Neuronal stem cell (in vitro differentiated cells): Measurements from ENCODE around the gene ETAA1. TPM values are rescaled to one million over a fixed set of nuclear protein-coding genes. Genes with fewer than 3 reads are reported as not detected.

ENCODE experiments used
- DNase-seq: peaks from one replicate; pipeline ENCODE4 v3.0.0-alpha.2; 2013; ENCODE audit warnings: low spot score
- H2AFZ ChIP-seq: one replicate; pipeline ENCODE4 v1.6.1; 2013; ENCODE audit warnings: mild to moderate bottlenecking, low read length, inconsistent platforms
- H2AK5ac ChIP-seq: 2 replicates; pipeline ENCODE4 v1.6.1; 2013; ENCODE audit warnings: low read depth, mild to moderate bottlenecking, inconsistent platforms, low read length, moderate library complexity, mixed read lengths
- H2BK120ac ChIP-seq: 2 replicates; pipeline ENCODE4 v1.6.1; 2013; ENCODE audit warnings: low read depth, mild to moderate bottlenecking, inconsistent platforms, low read length, moderate library complexity, mixed read lengths
- H2BK12ac ChIP-seq: one replicate; pipeline ENCODE4 v1.6.1; 2013; ENCODE audit warnings: low read length, inconsistent platforms
- H2BK15ac ChIP-seq: 2 replicates; pipeline ENCODE4 v1.6.1; 2013; ENCODE audit warnings: mild to moderate bottlenecking, low read length, inconsistent platforms, mixed read lengths
- H2BK5ac ChIP-seq: one replicate; pipeline ENCODE4 v1.6.1; 2013; ENCODE audit warnings: inconsistent platforms, mild to moderate bottlenecking, low read length, moderate library complexity
- H3K14ac ChIP-seq: one replicate; pipeline ENCODE4 v1.6.1; 2013; ENCODE audit warnings: low read length, inconsistent platforms
- H3K18ac ChIP-seq: 2 replicates; pipeline ENCODE4 v1.6.1; 2013; ENCODE audit warnings: low read length, inconsistent platforms
- H3K23ac ChIP-seq: 2 replicates; pipeline ENCODE4 v1.6.1; 2013; ENCODE audit warnings: low read depth, mild to moderate bottlenecking, mixed read lengths, low read length, inconsistent platforms; ENCODE audit not compliant: poor library complexity
- H3K27ac ChIP-seq: replicated peaks from 3 replicates; pipeline ENCODE4 v1.5.1; 2013; ENCODE audit warnings: low read length, inconsistent platforms
- H3K27me3 ChIP-seq, 3 experiments: 2 replicates each; pipeline ENCODE4 v1.6.1; 2013; ENCODE audit warnings: low read length in 3 of 3, mild to moderate bottlenecking in 2 of 3, inconsistent platforms in 1 of 3, low read depth in 1 of 3, mixed read lengths in 1 of 3, moderate library complexity in 1 of 3; ENCODE audit not compliant: control insufficient read depth in 3 of 3, insufficient read depth in 3 of 3
- H3K36me3 ChIP-seq, 2 donors: replicated peaks in 1 of 2; 2 replicates each; pipeline ENCODE4 v1.6.1; 2013; ENCODE audit warnings: low read length in 2 of 2; ENCODE audit not compliant: control insufficient read depth in 2 of 2, insufficient read depth in 2 of 2
- H3K4ac ChIP-seq: 2 replicates; pipeline ENCODE4 v1.6.1; 2013; ENCODE audit warnings: inconsistent platforms, mild to moderate bottlenecking, low read length, moderate library complexity
- H3K4me1 ChIP-seq, 2 donors: 1 replicate in 1 of 2; 2 replicates in 1 of 2; pipeline ENCODE4 v1.6.1; 2013; ENCODE audit warnings: low read length in 2 of 2, low read depth in 1 of 2; ENCODE audit not compliant: control insufficient read depth in 2 of 2, insufficient read depth in 1 of 2
- H3K4me2 ChIP-seq: one replicate; pipeline ENCODE4 v1.6.1; 2013; ENCODE audit warnings: mild to moderate bottlenecking, low read length, inconsistent platforms; ENCODE audit not compliant: insufficient read depth, poor library complexity, severe bottlenecking
- H3K4me3 ChIP-seq, 2 donors: 2 replicates each; pipeline ENCODE4 v1.5.1; 2013; ENCODE audit warnings: low read length in 2 of 2, mild to moderate bottlenecking in 2 of 2, inconsistent platforms in 1 of 2, moderate library complexity in 1 of 2
- H3K79me1 ChIP-seq: one replicate; pipeline ENCODE4 v1.6.1; 2013; ENCODE audit warnings: low read depth, mild to moderate bottlenecking, inconsistent platforms, low read length, moderate library complexity
- H3K9ac ChIP-seq: one replicate; pipeline ENCODE4 v1.6.1; 2013; ENCODE audit warnings: mild to moderate bottlenecking, low read depth, low read length, inconsistent platforms; ENCODE audit not compliant: poor library complexity
- H3K9me3 ChIP-seq, 2 donors: replicated peaks in 1 of 2; 2 replicates each; pipeline versions ENCODE3 to v1.6.1; 2013; ENCODE audit warnings: low read length in 2 of 2, mild to moderate bottlenecking in 2 of 2, inconsistent platforms in 1 of 2, low read depth in 1 of 2, mixed read lengths in 1 of 2, moderate library complexity in 1 of 2; ENCODE audit not compliant: control insufficient read depth in 2 of 2, insufficient read depth in 1 of 2
- H4K8ac ChIP-seq: one replicate; pipeline ENCODE4 v1.6.1; 2013; ENCODE audit warnings: low read depth, mild to moderate bottlenecking, inconsistent platforms, low read length, moderate library complexity
- H4K91ac ChIP-seq: one replicate; pipeline ENCODE4 v1.6.1; 2013; ENCODE audit warnings: low read length, low read depth, mild to moderate bottlenecking, inconsistent platforms; ENCODE audit not compliant: poor library complexity
- WGBS, 2 donors: extraction: QIAGEN DNeasy Blood & Tissue Kit; methylation state at CpG; one replicate each; pipeline ENCODE4 v1.1.7; 2013; ENCODE audit warnings: missing lambda C conversion rate in 2 of 2, mixed read lengths in 1 of 2; ENCODE audit not compliant: insufficient read length in 2 of 2, insufficient replicate concordance in 1 of 2; ENCODE audit errors: extremely low coverage in 2 of 2; 5-methylcytosine and 5-hydroxymethylcytosine counted together
- polyA plus RNA-seq, 2 experiments: library from polyadenylated mRNA; stranded (reverse); fragments of 200-250 nt; gene quantifications; one replicate each; pipeline ENCODE4 v1.2.3, GENCODE V29; 2013

ETAA1 gene
- polyA plus RNA-seq (2013, experiment 1 of 2), result 19.4 TPM
- polyA plus RNA-seq (2013, experiment 2 of 2), result 19.9 TPM

DNA sequence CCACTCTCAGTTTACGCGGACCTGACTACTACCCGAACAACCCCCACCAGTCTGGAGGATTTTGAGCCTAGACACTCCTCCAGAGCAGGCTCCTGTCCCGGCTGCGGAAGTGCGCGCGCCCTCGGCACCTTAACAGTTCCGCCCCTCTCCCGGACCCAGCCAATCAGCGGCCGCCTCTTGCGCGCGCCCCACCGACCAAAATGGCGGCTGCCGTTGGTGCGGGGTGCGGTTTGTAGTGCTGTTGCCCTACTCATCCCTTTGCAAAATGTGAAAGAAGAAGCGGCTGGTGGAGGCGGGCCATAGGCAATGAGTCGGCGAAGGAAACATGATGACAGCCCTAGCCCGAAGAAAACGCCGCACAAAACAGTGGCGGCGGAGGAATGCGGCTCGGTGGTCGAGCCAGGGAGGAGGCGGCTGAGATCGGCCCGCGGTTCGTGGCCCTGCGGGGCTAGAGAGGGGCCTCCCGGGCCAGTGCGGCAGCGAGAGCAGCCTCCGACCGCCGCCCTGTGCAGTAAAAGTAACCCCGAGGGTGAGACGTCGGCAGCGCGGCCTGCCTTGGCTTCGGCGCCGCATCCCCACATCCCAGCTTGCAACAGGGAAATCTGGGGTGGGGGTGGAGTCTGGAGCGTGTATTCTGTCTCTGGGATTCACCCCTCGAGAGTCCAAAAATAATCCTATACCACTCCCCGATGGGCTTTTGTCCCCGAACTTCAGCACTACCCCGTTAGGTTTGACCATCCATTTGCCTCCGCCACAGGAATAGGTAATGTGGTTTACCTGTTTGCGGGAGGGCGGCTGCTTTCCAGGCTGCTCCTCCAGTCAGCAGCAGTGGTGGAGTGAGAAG is at the start of gene ETAA1:
TSS of gene ETAA1 (plus strand) at position 191 of the 844 bp plus-strand sequence. CDS start at position 307, 116 bp downstream.
- H3K4me3 ChIP-seq, result peak within 1 kb of the TSS; percentile 97 to 99
- no peak within 1 kb of the TSS for H2BK12ac ChIP-seq
- H3K4ac ChIP-seq, result no peak within 1 kb of the TSS
- H4K8ac ChIP-seq, result no peak within 1 kb of the TSS
- H3K27me3 ChIP-seq, result no peaks in the 10 kb centered on the region
- H2BK120ac ChIP-seq, result no peak within 1 kb of the TSS
- H2AFZ ChIP-seq, result peak within 1 kb of the TSS; percentile 99
- H2BK15ac ChIP-seq, result peak within 1 kb of the TSS; percentile 58
- peak within 1 kb of the TSS; percentile 89 for H3K23ac ChIP-seq
- peak within 1 kb of the TSS; percentile 97 for H4K91ac ChIP-seq
- peak within 1 kb of the TSS; percentile 56 for H3K14ac ChIP-seq
- H3K36me3 ChIP-seq, result peaks cover 0 to 38% of the 10 kb centered on the region in 2 donors
- H2AK5ac ChIP-seq, result no peak within 1 kb of the TSS
- H3K9me3 ChIP-seq, result no peaks in the 10 kb centered on the region
- H2BK5ac ChIP-seq, result no peak within 1 kb of the TSS
- H3K9ac ChIP-seq, result peak within 1 kb of the TSS; percentile 92
- no peaks in the 10 kb centered on the region for H3K4me1 ChIP-seq
- no CpG with 5 or more reads among the region's 61 CpGs for WGBS, 2 donors
- peak within 1 kb of the TSS; percentile 71 for H3K4me2 ChIP-seq
- H3K27ac ChIP-seq, result peak within 1 kb of the TSS; percentile 87
- no peaks in the 10 kb centered on the region for H3K79me1 ChIP-seq
- peak within 1 kb of the TSS; percentile 96 for H3K18ac ChIP-seq
- peak; percentile 87 for DNase-seq

DNA sequence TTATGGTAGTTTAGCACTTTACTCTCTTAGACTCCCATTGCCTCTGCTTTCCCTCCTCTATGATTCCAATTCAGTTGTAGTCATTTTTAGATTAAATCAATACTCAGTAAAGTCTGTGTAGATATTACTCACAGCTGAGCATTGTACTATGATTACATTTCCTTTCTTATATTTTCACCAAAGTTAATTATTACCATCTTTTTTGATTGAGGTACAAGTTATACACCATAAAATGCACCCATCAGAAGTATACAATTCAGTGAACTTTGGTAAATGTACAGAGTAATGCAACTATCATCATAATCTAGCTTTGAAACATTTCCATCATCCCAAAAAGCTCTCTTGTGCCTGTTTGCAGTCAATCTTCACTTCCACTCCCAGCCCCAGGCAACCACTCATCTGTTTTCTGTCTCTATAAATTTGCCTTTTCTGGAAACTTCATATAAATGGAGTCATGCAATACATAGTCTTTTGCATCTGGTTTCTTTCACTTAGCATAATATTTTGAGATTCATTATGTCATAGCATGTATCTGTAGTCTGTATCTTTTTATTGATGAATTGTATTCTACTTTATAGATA is 30.2 kb upstream of the ETAA1 start:
- no peaks in the 10 kb centered on the region for H3K27me3 ChIP-seq
- no peak overlapping the region for H3K23ac ChIP-seq
- H3K4ac ChIP-seq, result no peak overlapping the region
- H3K9ac ChIP-seq, result no peak overlapping the region
- H3K4me3 ChIP-seq, result no peak overlapping the region
- H2BK15ac ChIP-seq, result no peak overlapping the region
- no peaks in the 10 kb centered on the region for H3K36me3 ChIP-seq
- no peaks in the 10 kb centered on the region for H3K4me1 ChIP-seq
- DNase-seq, result no peak
- H3K9me3 ChIP-seq, result no peaks in the 10 kb centered on the region
- no peak overlapping the region for H2AFZ ChIP-seq
- no peak overlapping the region for H3K18ac ChIP-seq
- no peak overlapping the region for H3K14ac ChIP-seq
- H2BK120ac ChIP-seq, result no peak overlapping the region
- H3K79me1 ChIP-seq, result no peaks in the 10 kb centered on the region
- H4K8ac ChIP-seq, result no peak overlapping the region
- no peak overlapping the region for H2AK5ac ChIP-seq
- no peak overlapping the region for H2BK12ac ChIP-seq
- no peak overlapping the region for H4K91ac ChIP-seq
- H3K4me2 ChIP-seq, result no peak overlapping the region
- H2BK5ac ChIP-seq, result no peak overlapping the region
- no peak overlapping the region for H3K27ac ChIP-seq

GRCh38 chr2:67374481-67374880 is 22.7 kb upstream of the ETAA1 start:
- H3K36me3 ChIP-seq, result no peaks in the 10 kb centered on the region
- peak overlapping the region; percentile 33 for H2AFZ ChIP-seq
- no peak overlapping the region for H3K9ac ChIP-seq
- no peak overlapping the region for H3K23ac ChIP-seq
- WGBS, 2 donors, result no CpG with 5 or more reads among the region's 2 CpGs
- H2BK5ac ChIP-seq, result no peak overlapping the region
- no peak overlapping the region for H2BK12ac ChIP-seq
- no peak overlapping the region for H2BK120ac ChIP-seq
- no peak overlapping the region for H2BK15ac ChIP-seq
- no peak overlapping the region for H4K91ac ChIP-seq
- H3K4me2 ChIP-seq, result no peak overlapping the region
- H3K4ac ChIP-seq, result no peak overlapping the region
- H3K4me1 ChIP-seq, result no peaks in the 10 kb centered on the region
- no peak overlapping the region for H3K18ac ChIP-seq
- H3K27me3 ChIP-seq, result no peaks in the 10 kb centered on the region
- no peak for DNase-seq
- no peaks in the 10 kb centered on the region for H3K9me3 ChIP-seq
- no peak overlapping the region for H2AK5ac ChIP-seq
- H3K79me1 ChIP-seq, result no peaks in the 10 kb centered on the region
- no peak overlapping the region for H3K4me3 ChIP-seq
- H3K14ac ChIP-seq, result no peak overlapping the region
- no peak overlapping the region for H3K27ac ChIP-seq
- H4K8ac ChIP-seq, result no peak overlapping the region

- H3K4ac ChIP-seq, result no peak overlapping the region
- H2AK5ac ChIP-seq, result no peak overlapping the region
- H4K8ac ChIP-seq, result no peak overlapping the region
- no peak overlapping the region for H2BK15ac ChIP-seq
- no peaks in the 10 kb centered on the region for H3K9me3 ChIP-seq
- no peak overlapping the region for H3K14ac ChIP-seq
- no peaks in the 10 kb centered on the region for H3K4me1 ChIP-seq
- no peak overlapping the region for H3K27ac ChIP-seq
- H3K27me3 ChIP-seq, result no peaks in the 10 kb centered on the region
- H3K9ac ChIP-seq, result no peak overlapping the region
- DNase-seq, result no peak
- H2AFZ ChIP-seq, result no peak overlapping the region
- no CpG with 5 or more reads among the region's 1 CpG for WGBS, 2 donors
- H2BK120ac ChIP-seq, result no peak overlapping the region
- no peak overlapping the region for H2BK5ac ChIP-seq
- no peak overlapping the region for H3K18ac ChIP-seq
- no peak overlapping the region for H3K4me3 ChIP-seq
- no peak overlapping the region for H3K23ac ChIP-seq
- no peak overlapping the region for H3K4me2 ChIP-seq
- H3K79me1 ChIP-seq, result no peaks in the 10 kb centered on the region
- no peak overlapping the region for H4K91ac ChIP-seq
- no peak overlapping the region for H2BK12ac ChIP-seq
- H3K36me3 ChIP-seq, result no peaks in the 10 kb centered on the region
Measured at GRCh38 chr2:67374949-67375348, 22.2 kb upstream of the ETAA1 start.
